ENCODE measurements around the gene GABARAPL1. TPM values are rescaled to one million over a fixed set of nuclear protein-coding genes. Genes with fewer than 3 reads are reported as not detected.

Gene GABARAPL1
- total and polyA plus RNA-seq, 2 donors (not counting 1 experiment from before 2014, with no cell fraction given) = 4.5 to 11.9 TPM

GRCh38 chr12:10165421-10165820 is 47.3 kb upstream of the GABARAPL1 start:
- Histone ChIP-seq H4K20me1 (ENCODE audit: control insufficient read depth, insufficient read depth, low read length, poor library complexity, severe bottlenecking) (no peaks in the 10 kb centered on the region), H3K4me3 (ENCODE audit: control extremely low read depth in 1 of 5, extremely low read depth in 1 of 5, insufficient read depth in 1 of 5, low read depth in 2 of 5, low read length in 4 of 5) (no peak overlapping the region), H2AFZ (ENCODE audit: insufficient read depth, low read depth, low read length, poor library complexity, severe bottlenecking) (no peak overlapping the region), H3K79me2 (ENCODE audit: control insufficient read depth, insufficient read depth, low read length) (no peaks in the 10 kb centered on the region), H3K36me3 (replicated peaks in 1 of 2; ENCODE audit: control extremely low read depth in 1 of 2, control insufficient read depth in 1 of 2, extremely low read depth in 1 of 2, insufficient read depth in 2 of 2, low read length in 1 of 2) (no peaks in the 10 kb centered on the region), H3K9ac (ENCODE audit: low read length) (no peak overlapping the region), H3K4me2 (replicated peaks; ENCODE audit: low read depth, low read length, poor library complexity, severe bottlenecking) (no peak overlapping the region), H3K27me3 (replicated peaks in 1 of 4; ENCODE audit: control extremely low read depth in 1 of 4, control insufficient read depth in 3 of 4, insufficient read depth in 4 of 4, low read length in 3 of 4) (peaks cover 0 to 5% (median 1%) of the 10 kb centered on the region in 4 experiments), H3K4me1 (ENCODE audit: control insufficient read depth in 2 of 2, insufficient read depth in 2 of 2, low read length in 2 of 2) (peaks cover 9 to 11% of the 10 kb centered on the region in 2 donors), H3K9me3 (ENCODE audit: control extremely low read depth in 1 of 3, control insufficient read depth in 2 of 3, insufficient read depth in 1 of 3, low read length in 2 of 3) (no peaks in the 10 kb centered on the region), H3K27ac (ENCODE audit: low read length in 2 of 2) (no peak overlapping the region)
- Mint-ChIP-seq H3K9me3 (ENCODE audit: insufficient read depth) (no peaks in the 10 kb centered on the region), H3K4me3 (no peak overlapping the region), H3K27ac (no peak overlapping the region), H3K27me3 (peaks cover 15% of the 10 kb centered on the region), H3K4me1 (peaks cover 14% of the 10 kb centered on the region)
- no CpG with 5 or more reads among the region's 1 CpG for WGBS (ENCODE audit: insufficient coverage)
- no peak for DNase-seq
- TF ChIP-seq CTCF (IDR thresholded peaks at IDR 0.05) (no peak), EZH2 (IDR thresholded peaks at IDR 0.05; ENCODE audit: borderline replicate concordance, insufficient read depth, low read depth, low read length, poor library complexity, severe bottlenecking) (no peak)
- intact Hi-C loops (cut with micrococcal nuclease) = no loop called here
- ATAC-seq (ENCODE audit: low read depth) = no peak
- ChIA-PET POLR2A (no interaction called here), CTCF (interaction anchor here (6.6 kb wide), 1 partner anchor 13 kb away, joined by 30 read pairs; no protein-coding TSS in a partner anchor)

GRCh38 chr12:10167599-10167998 is 45.1 kb upstream of the GABARAPL1 start:
- no peaks in the 10 kb centered on the region for H3K9me3 Mint-ChIP-seq (ENCODE audit: insufficient read depth)
- TF ChIP-seq EZH2 (IDR thresholded peaks at IDR 0.05; ENCODE audit: borderline replicate concordance, insufficient read depth, low read depth, low read length, poor library complexity, severe bottlenecking) = no peak
- TF ChIP-seq CTCF (IDR thresholded peaks at IDR 0.05) = no peak
- no peak overlapping the region for H3K4me3 Mint-ChIP-seq
- intact Hi-C loops (cut with micrococcal nuclease) = no loop called here
- Histone ChIP-seq H3K4me3 (ENCODE audit: control extremely low read depth in 1 of 5, extremely low read depth in 1 of 5, insufficient read depth in 1 of 5, low read depth in 2 of 5, low read length in 4 of 5) (no peak overlapping the region), H3K36me3 (replicated peaks in 1 of 2; ENCODE audit: control extremely low read depth in 1 of 2, control insufficient read depth in 1 of 2, extremely low read depth in 1 of 2, insufficient read depth in 2 of 2, low read length in 1 of 2) (no peaks in the 10 kb centered on the region), H3K4me2 (replicated peaks; ENCODE audit: low read depth, low read length, poor library complexity, severe bottlenecking) (no peak overlapping the region), H3K4me1 (ENCODE audit: control insufficient read depth in 2 of 2, insufficient read depth in 2 of 2, low read length in 2 of 2) (no peaks in the 10 kb centered on the region), H3K9me3 (ENCODE audit: control extremely low read depth in 1 of 3, control insufficient read depth in 2 of 3, insufficient read depth in 1 of 3, low read length in 2 of 3) (no peaks in the 10 kb centered on the region), H3K79me2 (ENCODE audit: control insufficient read depth, insufficient read depth, low read length) (no peaks in the 10 kb centered on the region), H2AFZ (ENCODE audit: insufficient read depth, low read depth, low read length, poor library complexity, severe bottlenecking) (no peak overlapping the region), H3K27me3 (replicated peaks in 1 of 4; ENCODE audit: control extremely low read depth in 1 of 4, control insufficient read depth in 3 of 4, insufficient read depth in 4 of 4, low read length in 3 of 4) (peaks cover 0 to 6% (median 2%) of the 10 kb centered on the region in 4 experiments), H3K9ac (ENCODE audit: low read length) (no peak overlapping the region), H4K20me1 (ENCODE audit: control insufficient read depth, insufficient read depth, low read length, poor library complexity, severe bottlenecking) (no peaks in the 10 kb centered on the region), H3K27ac (ENCODE audit: low read length in 2 of 2) (no peak overlapping the region)
- H3K27me3 Mint-ChIP-seq = peaks cover 32% of the 10 kb centered on the region
- H3K27ac Mint-ChIP-seq = no peak overlapping the region
- ATAC-seq (ENCODE audit: low read depth) (no peak), DNase-seq (no peak)
- POLR2A ChIA-PET = no interaction called here
- WGBS (ENCODE audit: insufficient coverage) = 0% methylated on average over 1 of the region's 5 CpGs
- CTCF ChIA-PET = interaction anchor here (1.0 kb wide), 1 partner anchor 14 kb away, joined by 5 read pairs; no protein-coding TSS in a partner anchor
- peaks cover 4% of the 10 kb centered on the region for H3K4me1 Mint-ChIP-seq
